Tibial artery (tissue), 4 donors: ENCODE measurements around the gene PPP6C.

Experiments
- DNase-seq, 2 donors: peaks; one replicate each; pipeline ENCODE4 v3.0.0-alpha.2; 2019
- H3K27ac ChIP-seq, 2 donors: fragments of 200-600 bp; sonication (generic) in 1 of 2; 1 replicate in 1 of 2; 2 replicates in 1 of 2; pipeline ENCODE4 v1.5.1; 2018 to 2019; ENCODE audit warnings: mild to moderate bottlenecking in 1 of 2
- H3K27me3 ChIP-seq, 2 donors: fragments of 200-600 bp; sonication (generic) in 1 of 2; one replicate each; pipeline versions ENCODE4 v1.5.1 to v1.6.0; 2016 to 2019
- H3K36me3 ChIP-seq, 3 donors: fragments of 200-600 bp; sonication (generic) in 2 of 3; one replicate each; pipeline ENCODE4 v1.5.1; 2016 to 2019; ENCODE audit warnings: mild to moderate bottlenecking in 2 of 3
- H3K4me1 ChIP-seq, 4 donors: fragments of 200-600 bp; sonication (generic) in 2 of 4; 1 replicate in 3 of 4; 2 replicates in 1 of 4; pipeline ENCODE4 v1.5.1; 2016 to 2019
- H3K4me3 ChIP-seq, 2 donors: fragments of 200-600 bp; sonication (generic) in 1 of 2; 1 replicate in 1 of 2; 2 replicates in 1 of 2; pipeline ENCODE4 v1.5.1; 2018 to 2019; ENCODE audit warnings: mild to moderate bottlenecking in 2 of 2
- H3K9me3 ChIP-seq, 3 donors: fragments of 200-600 bp; sonication (generic) in 1 of 3; one replicate each; pipeline ENCODE4 v1.5.1; 2016 to 2019
- intact Hi-C: fragments of 100-400 bp; cut with DNase I; formaldehyde crosslinking; loops from one replicate; pipeline ENCODE4 v1.15.0; 2023; ENCODE audit warnings: low total_unique reads
- TF ChIP-seq, protein P1 (sequence below), 2 experiments: fragments of 200-600 bp in 1 of 2; fragments of 450-650 bp in 1 of 2; IDR thresholded peaks; one replicate each; pipeline ENCODE4 v1.5.1; 2017 to 2019; ENCODE audit warnings: antibody characterized with exemption in 2 of 2, mild to moderate bottlenecking in 1 of 2, moderate library complexity in 1 of 2

The PPP6C gene

GRCh38 chr9:125146247-125146646 is 43.4 kb downstream of the PPP6C start:
- H3K36me3 ChIP-seq: peaks cover 19 to 23% (median 23%) of the 10 kb centered on the region in 3 donors
- no peaks in the 10 kb centered on the region for H3K27me3 ChIP-seq
- TF ChIP-seq, protein P1, sequence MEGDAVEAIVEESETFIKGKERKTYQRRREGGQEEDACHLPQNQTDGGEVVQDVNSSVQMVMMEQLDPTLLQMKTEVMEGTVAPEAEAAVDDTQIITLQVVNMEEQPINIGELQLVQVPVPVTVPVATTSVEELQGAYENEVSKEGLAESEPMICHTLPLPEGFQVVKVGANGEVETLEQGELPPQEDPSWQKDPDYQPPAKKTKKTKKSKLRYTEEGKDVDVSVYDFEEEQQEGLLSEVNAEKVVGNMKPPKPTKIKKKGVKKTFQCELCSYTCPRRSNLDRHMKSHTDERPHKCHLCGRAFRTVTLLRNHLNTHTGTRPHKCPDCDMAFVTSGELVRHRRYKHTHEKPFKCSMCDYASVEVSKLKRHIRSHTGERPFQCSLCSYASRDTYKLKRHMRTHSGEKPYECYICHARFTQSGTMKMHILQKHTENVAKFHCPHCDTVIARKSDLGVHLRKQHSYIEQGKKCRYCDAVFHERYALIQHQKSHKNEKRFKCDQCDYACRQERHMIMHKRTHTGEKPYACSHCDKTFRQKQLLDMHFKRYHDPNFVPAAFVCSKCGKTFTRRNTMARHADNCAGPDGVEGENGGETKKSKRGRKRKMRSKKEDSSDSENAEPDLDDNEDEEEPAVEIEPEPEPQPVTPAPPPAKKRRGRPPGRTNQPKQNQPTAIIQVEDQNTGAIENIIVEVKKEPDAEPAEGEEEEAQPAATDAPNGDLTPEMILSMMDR (IDR thresholded peaks at IDR 0.05): no peak
- DNase-seq: no peak
- intact Hi-C loops: loop anchor here (10.0 kb wide), 1 partner anchor 281 kb away; the partner anchor contains the start of genes ARPC5L and RPL35
- H3K27ac ChIP-seq: no peak overlapping the region
- no peak overlapping the region for H3K4me3 ChIP-seq
- H3K4me1 ChIP-seq: peaks cover 0 to 25% (median 8%) of the 10 kb centered on the region in 4 donors
- H3K9me3 ChIP-seq: no peaks in the 10 kb centered on the region

GRCh38 chr9:125145425-125145824 is 44.2 kb downstream of the PPP6C start:
- intact Hi-C loops: loop anchor here (10.0 kb wide), 1 partner anchor 281 kb away; the partner anchor contains the start of genes ARPC5L and RPL35

GRCh38 chr9:125143377-125144090 is 46.1 kb downstream of the PPP6C start, which contains the start of gene SCAI:
TSS of gene SCAI (minus strand) at chr9:125143528. CDS start at chr9:125143437, 91 bp downstream.
- no peaks in the 10 kb centered on the region for H3K27me3 ChIP-seq
- H3K4me1 ChIP-seq: peaks cover 0 to 25% (median 9%) of the 10 kb centered on the region in 4 donors
- intact Hi-C loops: loop anchor here (5.0 to 10.0 kb wide), 2 partner anchors 201 to 279 kb away; partner anchors contain the start of genes ARPC5L, GOLGA1 and RPL35
- H3K4me3 ChIP-seq: peak within 1 kb of the TSS; percentile 82 to 97
- H3K36me3 ChIP-seq: no peaks in the 10 kb centered on the region
- TF ChIP-seq, protein P1 (IDR thresholded peaks at IDR 0.05): peak; percentile 98 to 99
- no peaks in the 10 kb centered on the region for H3K9me3 ChIP-seq
- peak; percentile 99 to 100 for DNase-seq
- peak within 1 kb of the TSS; percentile 80 to 81 for H3K27ac ChIP-seq

More at GRCh38 chr9:125145425-125145824, 44.2 kb downstream of the PPP6C start:
- peaks cover 0 to 25% (median 9%) of the 10 kb centered on the region in 4 donors for H3K4me1 ChIP-seq
- H3K36me3 ChIP-seq: peaks cover 11 to 15% (median 15%) of the 10 kb centered on the region in 3 donors
- H3K4me3 ChIP-seq: no peak overlapping the region
- TF ChIP-seq, protein P1 (IDR thresholded peaks at IDR 0.05): peak in 1 of 2 experiments; percentile 7
- DNase-seq: no peak
- no peak overlapping the region for H3K27ac ChIP-seq
- H3K27me3 ChIP-seq: no peaks in the 10 kb centered on the region
- no peaks in the 10 kb centered on the region for H3K9me3 ChIP-seq

GRCh38 chr9:125142560-125143376 is 46.8 kb downstream of the PPP6C start:
- Histone ChIP-seq H3K27ac (peak overlapping the region; percentile 80 to 81), H3K36me3 (no peaks in the 10 kb centered on the region), H3K27me3 (no peaks in the 10 kb centered on the region), H3K4me3 (peak overlapping the region; percentile 82 to 97), H3K9me3 (no peaks in the 10 kb centered on the region), H3K4me1 (peaks cover 0 to 25% (median 9%) of the 10 kb centered on the region in 4 donors)
- TF ChIP-seq, protein P1 (IDR thresholded peaks at IDR 0.05): no peak
- no peak for DNase-seq
- intact Hi-C loops: loop anchor here (5.0 to 10.0 kb wide), 2 partner anchors 200 to 278 kb away; partner anchors contain the start of genes ARPC5L, GOLGA1 and RPL35

DNA sequence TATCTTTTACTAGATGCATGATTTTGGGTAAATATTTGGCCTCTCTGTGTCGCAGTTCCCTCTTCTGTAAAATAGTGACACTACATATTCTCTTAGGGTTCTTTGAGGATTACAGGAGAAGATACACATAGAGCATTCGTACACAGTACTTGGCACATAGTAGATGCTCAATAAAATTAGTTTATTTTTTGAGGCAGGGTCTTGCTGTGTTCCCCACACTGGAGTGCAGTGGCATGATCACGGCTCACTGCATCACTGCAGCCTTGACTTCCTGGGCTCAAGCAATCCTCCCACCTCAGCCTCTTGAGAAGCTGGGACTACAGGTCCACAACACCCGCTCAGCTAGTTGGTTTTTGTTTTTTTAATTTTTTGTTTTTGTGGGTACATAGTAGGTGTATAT is 47.9 kb downstream of the PPP6C start:
- no peak for DNase-seq
- H3K9me3 ChIP-seq: no peaks in the 10 kb centered on the region
- H3K36me3 ChIP-seq: no peaks in the 10 kb centered on the region
- H3K27me3 ChIP-seq: no peaks in the 10 kb centered on the region
- H3K4me3 ChIP-seq: no peak overlapping the region
- TF ChIP-seq, protein P1 (IDR thresholded peaks at IDR 0.05): no peak
- no peak overlapping the region for H3K27ac ChIP-seq
- H3K4me1 ChIP-seq: peaks cover 0 to 25% (median 9%) of the 10 kb centered on the region in 4 donors
- intact Hi-C loops: loop anchor here (5.0 to 10.0 kb wide), 2 partner anchors 199 to 277 kb away; partner anchors contain the start of genes ARPC5L, GOLGA1 and RPL35
